ENCODE data around the gene SNX13. TPM values are rescaled to one million over a fixed set of nuclear protein-coding genes. Genes with fewer than 3 reads are reported as not detected.

SNX13 gene
- total and polyA plus RNA-seq, 2 donors (not counting 3 experiments of a cell fraction or from before 2014, with no cell fraction given): 6.1 to 28.5 TPM

GRCh38 chr7:17957871-17958270, 17.6 kb upstream of the SNX13 start:
- BruUV-seq (replicated peaks): no TSS peak
- Histone ChIP-seq H3K4me2 (ENCODE audit: insufficient read depth, low read length) (no peak overlapping the region), H3K9me1 (replicated peaks; ENCODE audit: control insufficient read depth, extremely low read depth, insufficient read depth, low read length) (no peaks in the 10 kb centered on the region), H3K9me3 (replicated peaks; ENCODE audit: control insufficient read depth, insufficient read depth, low read length) (no peaks in the 10 kb centered on the region), H3K4me1 (ENCODE audit: control insufficient read depth, extremely low read depth, insufficient read depth, low read length) (no peaks in the 10 kb centered on the region), H2AFZ (ENCODE audit: low read depth, low read length) (no peak overlapping the region), H3K79me2 (ENCODE audit: control insufficient read depth, insufficient read depth, low read length) (no peaks in the 10 kb centered on the region), H3K27ac (ENCODE audit: insufficient read depth, low read depth, low read length) (no peak overlapping the region), H3K9ac (replicated peaks; ENCODE audit: extremely low read depth, insufficient read depth, low read length) (no peak overlapping the region), H3K4me3 (replicated peaks in 1 of 3; ENCODE audit: insufficient read depth in 1 of 3, low read depth in 1 of 3, low read length in 3 of 3) (no peak overlapping the region), H4K20me1 (replicated peaks; ENCODE audit: control insufficient read depth, extremely low read depth, insufficient read depth, low read length) (no peaks in the 10 kb centered on the region), H3K36me3 (ENCODE audit: control insufficient read depth in 2 of 2, extremely low read depth in 1 of 2, insufficient read depth in 2 of 2, low read length in 2 of 2) (no peaks in the 10 kb centered on the region), H3K27me3 (ENCODE audit: control insufficient read depth in 2 of 2, insufficient read depth in 2 of 2, low read length in 2 of 2) (no peaks in the 10 kb centered on the region)
- no peak for FAIRE-seq
- dilution Hi-C loops (cut with MboI; ENCODE audit: extremely low pct_ligation_motif_present, low sequenced_read_pairs): no loop called here
- CTCF ChIA-PET: interaction anchor here (2.3 kb wide), 1 partner anchor 188 kb away, joined by 9 read pairs; no protein-coding TSS in a partner anchor
- intact Hi-C loops (cut with micrococcal nuclease): no loop called here
- POLR2A ChIA-PET: no interaction called here
- TF ChIP-seq GATA2 (IDR thresholded peaks at IDR 0.05; ENCODE audit: insufficient read depth, insufficient read length, low read depth, low read length): no peak
- no peak for TF ChIP-seq MYC (IDR thresholded peaks at IDR 0.05; ENCODE audit: low read depth, low read length)
- TF ChIP-seq CTCF (IDR thresholded peaks at IDR 0.05; ENCODE audit: extremely low read depth in 1 of 2, insufficient read depth in 1 of 2, low read depth in 1 of 2, low read length in 2 of 2): no peak
- TF ChIP-seq POLR2A (IDR thresholded peaks at IDR 0.05; ENCODE audit: low read depth, low read length): no peak
- TF ChIP-seq JUN (IDR thresholded peaks at IDR 0.05; ENCODE audit: borderline replicate concordance, insufficient read depth, insufficient read length, low read depth): no peak
- DNase-seq (ENCODE audit: low read depth, low spot score): no peak

GRCh38 chr7:17952387-17952786, 12.1 kb upstream of the SNX13 start:
- H3K9ac ChIP-seq (replicated peaks; ENCODE audit: extremely low read depth, insufficient read depth, low read length): no peak overlapping the region
- no peak overlapping the region for H2AFZ ChIP-seq (ENCODE audit: low read depth, low read length)
- H3K27me3 ChIP-seq (ENCODE audit: control insufficient read depth in 2 of 2, insufficient read depth in 2 of 2, low read length in 2 of 2): no peaks in the 10 kb centered on the region
- H3K9me1 ChIP-seq (replicated peaks; ENCODE audit: control insufficient read depth, extremely low read depth, insufficient read depth, low read length): no peaks in the 10 kb centered on the region
- H3K9me3 ChIP-seq (replicated peaks; ENCODE audit: control insufficient read depth, insufficient read depth, low read length): no peaks in the 10 kb centered on the region
- H4K20me1 ChIP-seq (replicated peaks; ENCODE audit: control insufficient read depth, extremely low read depth, insufficient read depth, low read length): no peaks in the 10 kb centered on the region
- intact Hi-C loops (cut with micrococcal nuclease) (no loop called here), dilution Hi-C loops (cut with MboI; ENCODE audit: extremely low pct_ligation_motif_present, low sequenced_read_pairs) (no loop called here)
- H3K4me2 ChIP-seq (ENCODE audit: insufficient read depth, low read length): no peak overlapping the region
- POLR2A ChIA-PET: no interaction called here
- H3K4me3 ChIP-seq (replicated peaks in 1 of 3; ENCODE audit: insufficient read depth in 1 of 3, low read depth in 1 of 3, low read length in 3 of 3): no peak overlapping the region
- CTCF ChIA-PET: interaction anchor here (1.0 kb wide), 1 partner anchor 9 kb away, joined by 3 read pairs; no protein-coding TSS in a partner anchor
- no peak for FAIRE-seq
- no peak overlapping the region for H3K27ac ChIP-seq (ENCODE audit: insufficient read depth, low read depth, low read length)
- no peak for DNase-seq (ENCODE audit: low read depth, low spot score)
- no peaks in the 10 kb centered on the region for H3K4me1 ChIP-seq (ENCODE audit: control insufficient read depth, extremely low read depth, insufficient read depth, low read length)
- no peaks in the 10 kb centered on the region for H3K36me3 ChIP-seq (ENCODE audit: control insufficient read depth in 2 of 2, extremely low read depth in 1 of 2, insufficient read depth in 2 of 2, low read length in 2 of 2)
- TF ChIP-seq EZH2 (IDR thresholded peaks at IDR 0.05; ENCODE audit: borderline replicate concordance, low read depth, low read length, severe bottlenecking): no peak
- no peak for TF ChIP-seq POLR2A (IDR thresholded peaks at IDR 0.05; ENCODE audit: low read depth, low read length)
- TF ChIP-seq FOS (IDR thresholded peaks at IDR 0.05; ENCODE audit: borderline replicate concordance, insufficient read depth, low read length): no peak
- no peak for TF ChIP-seq JUN (IDR thresholded peaks at IDR 0.05; ENCODE audit: borderline replicate concordance, insufficient read depth, insufficient read length, low read depth)
- TF ChIP-seq CTCF (IDR thresholded peaks at IDR 0.05; ENCODE audit: extremely low read depth in 1 of 2, insufficient read depth in 1 of 2, low read depth in 1 of 2, low read length in 2 of 2): no peak
- no peaks in the 10 kb centered on the region for H3K79me2 ChIP-seq (ENCODE audit: control insufficient read depth, insufficient read depth, low read length)
- BruUV-seq (replicated peaks): no TSS peak
